B cell (primary cell): ENCODE data around the gene GSG1. TPM values are rescaled to one million over a fixed set of nuclear protein-coding genes. Genes with fewer than 3 reads are reported as not detected.

Source experiments
- ATAC-seq: fragments of 200-7000 bp; cut with Tn5 transposase; one replicate; pipeline ENCODE4 v1.10.0; 2021; ENCODE audit warnings: low read depth, mild to moderate bottlenecking, moderate number of reproducible peaks, moderate library complexity
- CTCF ChIA-PET: fragments of 350-600 bp; sonication (Branson Sonifier 250); formaldehyde crosslinking; loops from one replicate; lab custom pipeline; 2021; ENCODE audit warnings: antibody characterized with exemption, inconsistent platforms; lab: Charles Lee
- POLR2A ChIA-PET: fragments of 350-600 bp; sonication (Branson Sonifier 250); formaldehyde crosslinking; loops from one replicate; lab custom pipeline; 2021; ENCODE audit warnings: antibody characterized with exemption; lab: Charles Lee
- DNase-seq: peaks from one replicate; pipeline ENCODE4 v3.0.0; 2013
- H2AFZ ChIP-seq: 2 replicates; pipeline ENCODE4 v1.6.1; 2012; ENCODE audit warnings: mild to moderate bottlenecking, low read depth, low read length; ENCODE audit not compliant: insufficient read depth, poor library complexity, severe bottlenecking
- H3K27ac ChIP-seq, 2 donors: 1 replicate in 1 of 2; 2 replicates in 1 of 2; pipeline ENCODE4 v1.5.1; 2012 to 2013; ENCODE audit warnings: low read length in 2 of 2, mild to moderate bottlenecking in 2 of 2, moderate library complexity in 1 of 2
- H3K27me3 ChIP-seq, 4 experiments: fragments of 200-600 bp in 1 of 4; sonication (generic) in 1 of 4; replicated peaks in 1 of 4; 1 replicate in 2 of 4; 2 replicates in 2 of 4; pipeline versions ENCODE4 v1.6.1 to v1.7.0; 2013 to 2016; ENCODE audit warnings: low read length in 3 of 4, mild to moderate bottlenecking in 2 of 4, mixed read lengths in 1 of 4, moderate library complexity in 1 of 4; ENCODE audit not compliant: insufficient read depth in 4 of 4, control insufficient read depth in 3 of 4; ENCODE audit errors: control extremely low read depth in 1 of 4
- H3K36me3 ChIP-seq, 2 experiments: replicated peaks in 1 of 2; 1 replicate in 1 of 2; 2 replicates in 1 of 2; pipeline versions ENCODE4 v1.6.1 to v1.7.1; 2013; ENCODE audit warnings: low read length in 1 of 2; ENCODE audit not compliant: insufficient read depth in 2 of 2, control insufficient read depth in 1 of 2; ENCODE audit errors: control extremely low read depth in 1 of 2, extremely low read depth in 1 of 2
- H3K4me1 ChIP-seq, 2 donors: fragments of 200-600 bp in 1 of 2; sonication (generic) in 1 of 2; 1 replicate in 1 of 2; 2 replicates in 1 of 2; pipeline versions ENCODE4 v1.5.1 to v1.6.1; 2013 to 2017; ENCODE audit warnings: low read length in 2 of 2; ENCODE audit not compliant: control insufficient read depth in 2 of 2, insufficient read depth in 2 of 2
- H3K4me2 ChIP-seq: replicated peaks from 2 replicates; pipeline ENCODE3; 2012; ENCODE audit warnings: mild to moderate bottlenecking, low read depth, low read length; ENCODE audit not compliant: poor library complexity, severe bottlenecking
- H3K4me3 ChIP-seq, 5 experiments: fragments of 200-600 bp in 1 of 5; sonication (generic) in 1 of 5; 1 replicate in 3 of 5; 2 replicates in 2 of 5; pipeline versions ENCODE4 v1.5.1 to v1.7.0; 2011 to 2016; ENCODE audit warnings: low read length in 4 of 5, mild to moderate bottlenecking in 4 of 5, low read depth in 2 of 5, control low read depth in 1 of 5, moderate library complexity in 1 of 5; ENCODE audit not compliant: insufficient read depth in 1 of 5; ENCODE audit errors: control extremely low read depth in 1 of 5, extremely low read depth in 1 of 5
- H3K79me2 ChIP-seq: fragments of 200-600 bp; sonication (generic); one replicate; pipeline ENCODE4 v1.6.0; 2016; ENCODE audit warnings: low read length; ENCODE audit not compliant: control insufficient read depth, insufficient read depth
- H3K9ac ChIP-seq: fragments of 200-600 bp; sonication (generic); 2 replicates; pipeline ENCODE4 v1.6.1; 2017; ENCODE audit warnings: mild to moderate bottlenecking, low read length, moderate library complexity
- H3K9me3 ChIP-seq, 3 donors: one replicate each; pipeline versions ENCODE4 v1.6.1 to v1.7.1; 2013; ENCODE audit warnings: low read length in 2 of 3; ENCODE audit not compliant: control insufficient read depth in 2 of 3, insufficient read depth in 1 of 3; ENCODE audit errors: control extremely low read depth in 1 of 3
- H4K20me1 ChIP-seq: 2 replicates; pipeline ENCODE4 v1.6.0; 2012; ENCODE audit warnings: mild to moderate bottlenecking, low read length; ENCODE audit not compliant: insufficient read depth, control insufficient read depth, poor library complexity, severe bottlenecking
- H3K27ac Mint-ChIP-seq: one replicate; pipeline ENCODE4 v1.8.0; 2021; ENCODE audit warnings: mixed read lengths
- H3K27me3 Mint-ChIP-seq: one replicate; pipeline ENCODE4 v1.8.0; 2021; ENCODE audit warnings: mixed read lengths
- H3K4me1 Mint-ChIP-seq: one replicate; pipeline ENCODE4 v1.8.0; 2021; ENCODE audit warnings: mixed read lengths
- H3K4me3 Mint-ChIP-seq: one replicate; pipeline ENCODE4 v1.8.0; 2021; ENCODE audit warnings: mixed read lengths
- H3K9me3 Mint-ChIP-seq: one replicate; pipeline ENCODE4 v1.8.0; 2022; ENCODE audit warnings: mixed read lengths; ENCODE audit not compliant: insufficient read depth
- CTCF ChIP-seq: fragments of 200-600 bp; IDR thresholded peaks from one replicate; pipeline ENCODE4 v1.8.0; 2022; ENCODE audit warnings: antibody characterized with exemption, mild to moderate bottlenecking
- EZH2 ChIP-seq: IDR thresholded peaks from 2 replicates; pipeline ENCODE4 v1.6.1; 2012; ENCODE audit warnings: borderline replicate concordance, low read depth, mild to moderate bottlenecking, moderate library complexity, low read length; ENCODE audit not compliant: insufficient read depth, poor library complexity, severe bottlenecking
- WGBS: methylation state at CpG from one replicate; pipeline ENCODE4 v1.1.5; 2013; ENCODE audit warnings: missing lambda C conversion rate; ENCODE audit not compliant: insufficient coverage; 5-methylcytosine and 5-hydroxymethylcytosine counted together
- intact Hi-C: fragments of 100-400 bp; cut with micrococcal nuclease; formaldehyde crosslinking; loops from one replicate; pipeline ENCODE4 v1.10.0; 2022
- polyA plus RNA-seq: library from polyadenylated mRNA; depleted of rRNA; stranded (reverse); fragments of >200 nt; gene quantifications from 2 replicates; pipeline ENCODE4 v1.2.3, GENCODE V29; 2012
- total RNA-seq, 2 donors: library from RNA; stranded (reverse); fragments of 120-200 nt in 1 of 2; gene quantifications; 1 replicate in 1 of 2; 2 replicates in 1 of 2; pipeline versions ENCODE4 v1.2.3 to v1.2.4, GENCODE V29; 2013 to 2022

GSG1 gene
- total and polyA plus RNA-seq, 2 donors (not counting 1 experiment from before 2014, with no cell fraction given) = not detected

DNA sequence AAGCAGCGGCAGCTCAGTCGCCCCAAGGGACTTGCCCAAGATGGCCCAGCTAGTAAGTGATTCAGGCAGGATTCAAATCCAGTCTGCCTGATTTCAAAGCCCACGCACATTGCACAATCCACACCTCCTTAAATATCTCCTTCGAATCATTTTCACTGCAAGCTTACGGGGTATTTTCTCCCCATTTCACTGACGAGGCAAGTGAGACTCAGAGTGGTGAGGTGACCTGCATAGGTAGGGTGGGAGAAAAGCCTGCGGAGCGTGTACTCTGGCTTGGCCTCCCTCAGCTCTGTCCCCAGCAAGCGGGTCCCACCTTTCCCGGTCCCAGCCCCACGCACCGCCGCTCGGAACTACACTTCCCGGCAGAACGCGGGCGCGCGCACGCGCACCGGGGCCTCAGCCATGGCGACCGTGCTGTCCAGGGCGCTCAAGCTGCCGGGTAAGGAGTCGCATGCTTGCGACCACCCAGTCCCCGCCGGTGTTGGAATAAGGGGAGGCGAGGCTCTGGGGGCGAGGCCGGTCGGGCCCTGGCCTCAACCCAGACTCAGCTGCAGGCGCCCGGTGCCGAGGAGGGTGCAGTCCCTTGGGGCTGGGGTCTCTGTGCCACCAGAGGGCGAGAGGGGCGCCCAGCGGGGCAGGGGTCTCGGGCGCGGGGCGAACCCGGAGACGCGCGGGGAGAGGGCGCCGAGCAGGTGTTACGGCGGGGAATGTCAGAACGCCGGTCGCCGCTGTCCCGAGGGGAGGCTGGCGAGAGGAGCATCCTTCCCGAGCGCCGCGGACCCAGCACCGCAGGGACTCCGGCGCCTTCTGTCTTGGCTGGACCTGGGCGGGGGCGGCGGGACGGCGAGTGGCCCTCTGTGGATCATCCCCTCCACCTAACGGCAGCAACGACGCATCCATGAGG is 59.2 kb downstream of the GSG1 start, which contains the start of gene FAM234B:
TSS of gene FAM234B (plus strand) at position 380 of the 904 bp plus-strand sequence. CDS start at position 403, 23 bp downstream.
- ChIA-PET CTCF (interaction anchor here (0.6 to 3.4 kb wide), 12 partner anchors 14 to 256 kb away, joined by 3 to 34 read pairs (median 4); no protein-coding TSS in a partner anchor), POLR2A (interaction anchor here (1.0 kb wide), 1 partner anchor 258 kb away, joined by 3 read pairs; no protein-coding TSS in a partner anchor)
- ATAC-seq (peak; percentile 96), DNase-seq (peak; percentile 76)
- no peaks in the 10 kb centered on the region for H3K36me3 ChIP-seq
- Mint-ChIP-seq H3K9me3 (no peaks in the 10 kb centered on the region), H3K4me1 (peaks cover 25% of the 10 kb centered on the region), H3K27ac (peak within 1 kb of the TSS; percentile 53), H3K4me3 (peak within 1 kb of the TSS; percentile 90), H3K27me3 (no peaks in the 10 kb centered on the region)
- H4K20me1 ChIP-seq = no peaks in the 10 kb centered on the region
- H3K9me3 ChIP-seq = no peaks in the 10 kb centered on the region
- intact Hi-C loops = loop anchor here (1.0 to 2.0 kb wide), 2 partner anchors 44 to 57 kb away; partner anchors contain the start of gene HEBP1
- no peaks in the 10 kb centered on the region for H3K27me3 ChIP-seq
- under 1% methylated on average over 63 of the region's 74 CpGs for WGBS
- peaks cover 9% of the 10 kb centered on the region for H3K79me2 ChIP-seq
- H3K27ac ChIP-seq = peak within 1 kb of the TSS in 1 of 2 donors; percentile 77
- peak within 1 kb of the TSS; percentile 95 for H3K9ac ChIP-seq
- peak within 1 kb of the TSS; percentile 100 for H2AFZ ChIP-seq
- peaks cover 22% of the 10 kb centered on the region in 2 donors for H3K4me1 ChIP-seq
- H3K4me2 ChIP-seq = peak within 1 kb of the TSS; percentile 89
- peak within 1 kb of the TSS; percentile 51 to 98 (median 88) for H3K4me3 ChIP-seq
- TF ChIP-seq EZH2 (no peak), CTCF (no peak)
